Activated CD4-positive, alpha-beta T cell treated with anti-CD3 and anti-CD28 coated beads, Interleukin-2, Interleukin-6, amounts not matched to agents 100 ng/mL and 50 ng/mL, durations not matched to agents 16 hours and 8 hours (primary cell): Measurements from ENCODE around the gene L3MBTL4.

Experiments used
- DNase-seq: peaks from one replicate; pipeline ENCODE4 v3.0.0-alpha.2; 2020

The L3MBTL4 gene

DNA sequence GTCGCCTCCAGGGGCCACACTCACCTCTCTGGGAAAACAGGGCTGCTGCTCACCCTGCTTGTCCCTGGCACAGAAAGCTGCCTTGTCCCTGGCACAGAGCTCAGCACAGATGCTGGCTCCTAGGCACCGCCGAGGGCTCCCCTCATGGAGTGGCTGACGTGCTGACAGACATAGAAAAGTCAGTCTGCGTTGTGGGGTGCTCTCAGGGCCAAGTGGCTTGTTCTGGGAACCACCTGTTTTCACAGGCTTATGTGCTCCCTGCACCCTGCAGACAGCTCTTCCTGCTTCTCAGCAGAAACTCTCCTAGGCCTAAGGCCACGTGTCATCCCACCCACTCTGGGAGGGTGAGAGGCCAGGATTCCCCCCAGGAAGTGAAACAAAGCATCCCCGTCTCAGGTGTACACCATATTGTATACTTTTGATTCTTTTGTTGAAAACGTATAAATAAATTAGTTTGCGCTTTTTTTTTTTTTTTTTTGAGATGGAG is 434.7 kb downstream of the L3MBTL4 start:
- no peak for DNase-seq

DNA sequence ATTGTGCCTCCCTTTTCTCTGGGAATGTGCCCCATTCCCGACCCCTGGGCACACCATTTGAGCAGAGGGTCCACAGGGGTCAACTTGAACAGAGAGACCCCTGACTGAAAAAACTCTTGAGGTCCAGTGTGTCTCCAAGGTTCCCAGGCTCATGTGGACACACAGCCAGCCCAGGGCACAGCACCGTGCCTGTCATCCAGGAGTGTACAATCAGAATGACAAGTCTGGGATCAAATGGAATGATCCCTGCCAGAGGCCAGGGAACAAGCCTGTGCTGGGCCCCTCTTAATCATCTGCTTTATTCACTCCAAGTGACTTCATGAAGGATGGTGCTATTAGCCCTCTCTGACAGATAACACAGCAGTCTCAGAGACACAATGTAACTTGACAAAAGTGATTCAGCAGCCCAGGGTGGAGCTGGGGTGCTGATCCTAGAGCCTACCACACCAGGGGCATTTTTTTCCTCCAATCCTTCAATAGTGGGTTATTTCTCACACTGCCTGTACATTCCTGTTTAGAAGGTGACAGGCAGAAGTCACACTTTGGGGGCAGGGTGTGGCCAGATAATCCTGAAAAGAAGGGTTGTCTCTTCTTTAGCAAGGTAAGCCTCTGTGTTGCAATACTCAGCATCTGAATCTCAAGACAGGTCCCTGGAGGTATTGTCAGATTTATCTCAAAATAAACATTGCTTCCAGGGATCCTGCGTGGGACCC is 435.4 kb downstream of the L3MBTL4 start:
- no peak for DNase-seq

DNA sequence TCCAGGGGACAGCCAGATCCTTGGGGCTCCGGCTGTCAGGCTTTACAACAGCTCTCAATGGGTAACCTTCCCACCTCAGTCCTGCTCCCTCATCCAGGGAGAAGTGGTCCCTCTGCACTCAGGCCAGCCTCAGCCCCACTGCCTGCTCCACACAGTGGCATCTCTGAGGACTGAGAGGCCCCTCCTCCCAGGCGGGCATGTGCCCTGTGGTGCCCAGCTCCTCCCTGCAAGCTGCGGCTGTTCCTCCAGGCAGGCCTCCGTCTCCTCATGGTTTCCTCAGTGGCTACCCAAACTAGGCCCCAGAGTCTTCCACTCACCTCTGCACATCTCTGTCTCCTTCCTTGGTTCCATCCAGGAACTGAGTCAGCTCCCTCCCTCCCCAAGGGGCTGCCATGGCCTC is 437.7 kb downstream of the L3MBTL4 start:
- no peak for DNase-seq

DNA sequence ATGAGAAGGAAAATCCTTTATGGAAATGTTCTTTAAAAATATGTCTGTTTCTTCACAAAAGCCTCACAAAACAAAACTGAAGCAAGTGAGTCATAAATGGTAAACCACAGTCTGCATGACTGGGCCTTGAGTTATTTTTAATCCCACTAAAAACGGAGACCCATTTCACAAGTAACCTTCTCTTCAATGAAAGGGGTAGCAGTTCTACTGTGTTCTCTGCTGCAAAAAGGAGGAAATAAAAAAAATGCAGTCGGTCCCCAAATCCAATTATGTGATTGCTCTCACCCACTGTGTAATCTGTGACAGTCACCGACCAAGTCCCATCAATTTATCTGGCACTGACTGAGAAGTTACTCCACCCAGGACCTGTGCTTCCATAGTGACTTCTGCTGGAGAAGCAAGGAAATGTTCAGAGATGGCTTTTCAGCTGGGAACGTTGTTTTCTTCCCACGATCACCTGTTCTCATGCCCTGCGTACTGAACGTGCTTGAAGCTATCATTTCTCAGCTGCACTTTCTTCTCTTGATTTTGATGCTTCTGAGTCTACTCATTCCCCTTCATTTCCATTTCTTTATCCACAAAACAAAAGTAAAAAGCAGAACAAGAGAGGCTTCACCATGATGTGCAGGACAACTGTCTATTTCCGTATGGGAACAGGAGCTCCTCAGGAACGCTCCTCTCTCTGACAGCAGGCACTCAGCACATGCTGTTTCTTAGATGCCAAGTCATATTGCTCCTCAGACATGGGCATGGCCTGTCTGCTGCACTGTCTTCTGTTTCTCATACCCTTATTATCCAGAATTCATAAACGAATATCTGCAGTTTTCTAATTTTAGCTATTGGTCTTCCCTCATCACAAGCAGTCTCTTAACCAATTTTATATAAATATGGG is 439.4 kb downstream of the L3MBTL4 start:
- DNase-seq, result peak; percentile 30

DNA sequence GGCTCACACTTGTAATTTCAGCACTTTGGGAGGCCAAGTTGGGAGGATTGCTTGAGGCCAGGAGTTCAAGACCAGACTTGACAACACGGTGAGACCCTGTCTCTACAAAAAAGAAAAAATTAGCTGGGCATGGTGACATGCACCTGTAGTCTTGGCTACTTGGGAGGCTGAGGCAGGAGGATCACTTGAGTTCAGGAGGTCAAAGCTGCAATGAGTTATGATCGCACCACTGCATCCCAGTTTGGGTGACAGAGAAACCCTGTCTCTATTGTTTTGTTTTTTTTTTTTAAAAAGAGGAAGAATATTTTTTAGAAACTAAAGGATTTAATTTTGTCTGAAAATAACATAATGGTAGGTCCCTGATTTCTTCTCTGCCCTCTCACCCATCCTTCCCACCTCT is 440.0 kb downstream of the L3MBTL4 start:
- no peak for DNase-seq

DNA sequence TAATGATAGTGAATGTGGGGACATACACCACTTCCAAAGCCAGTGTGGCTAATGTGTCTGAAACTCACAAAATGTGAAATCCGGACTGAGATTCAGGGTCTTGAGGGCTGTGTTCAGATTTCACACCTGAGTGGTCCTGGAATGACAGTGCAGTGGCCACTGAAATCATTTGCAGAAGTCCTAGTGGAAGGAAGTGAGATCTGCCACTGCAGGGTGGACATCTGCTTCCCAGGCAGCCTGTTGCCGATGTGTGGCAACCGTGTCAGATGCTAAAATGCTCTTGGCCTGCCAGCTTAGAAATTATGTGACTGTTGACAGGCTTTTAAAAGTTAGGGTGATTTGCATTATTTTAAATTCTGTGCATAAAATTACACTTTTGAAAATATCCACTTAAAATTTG is 441.6 kb downstream of the L3MBTL4 start:
- DNase-seq, result no peak

DNA sequence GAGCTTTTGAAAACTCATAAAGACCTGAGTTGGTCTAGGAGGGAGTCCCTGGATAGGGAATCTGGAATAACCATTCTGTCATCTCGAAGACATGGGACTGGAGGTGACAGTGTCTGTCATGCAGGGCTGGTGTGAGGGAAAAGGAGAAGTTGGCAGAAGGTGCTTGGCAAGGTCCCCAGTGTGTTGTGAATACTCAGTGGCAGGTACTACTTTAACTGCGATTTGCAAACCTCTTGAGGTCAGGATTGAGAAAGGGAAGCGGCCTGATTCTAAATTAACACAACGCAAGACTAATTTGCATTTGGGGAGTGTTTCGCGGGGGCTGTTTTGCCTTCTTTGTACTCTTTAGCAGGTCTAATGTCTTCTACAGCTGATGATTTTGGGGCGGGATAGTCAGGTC is 442.4 kb downstream of the L3MBTL4 start:
- no peak for DNase-seq

DNA sequence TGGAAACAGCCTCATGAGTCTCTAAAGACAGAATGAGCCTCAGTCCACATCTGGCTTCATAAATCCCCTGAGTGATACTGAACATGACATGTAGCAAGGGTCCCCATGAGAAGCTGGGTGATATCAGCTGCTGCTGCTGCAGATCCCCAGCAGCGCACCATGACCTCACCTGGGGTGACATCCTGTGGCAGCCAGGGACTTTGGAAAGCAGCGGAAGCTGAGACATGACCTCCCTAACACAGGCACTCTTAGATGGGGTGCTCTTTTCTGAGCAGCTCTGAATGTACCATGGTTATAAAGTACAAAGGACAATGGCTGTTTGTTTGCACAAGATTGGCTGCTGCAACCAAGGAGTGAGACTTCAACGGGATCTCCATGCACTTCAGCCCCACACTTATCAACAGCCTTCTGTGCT is 444.7 kb downstream of the L3MBTL4 start:
- DNase-seq, result peak; percentile 8

DNA sequence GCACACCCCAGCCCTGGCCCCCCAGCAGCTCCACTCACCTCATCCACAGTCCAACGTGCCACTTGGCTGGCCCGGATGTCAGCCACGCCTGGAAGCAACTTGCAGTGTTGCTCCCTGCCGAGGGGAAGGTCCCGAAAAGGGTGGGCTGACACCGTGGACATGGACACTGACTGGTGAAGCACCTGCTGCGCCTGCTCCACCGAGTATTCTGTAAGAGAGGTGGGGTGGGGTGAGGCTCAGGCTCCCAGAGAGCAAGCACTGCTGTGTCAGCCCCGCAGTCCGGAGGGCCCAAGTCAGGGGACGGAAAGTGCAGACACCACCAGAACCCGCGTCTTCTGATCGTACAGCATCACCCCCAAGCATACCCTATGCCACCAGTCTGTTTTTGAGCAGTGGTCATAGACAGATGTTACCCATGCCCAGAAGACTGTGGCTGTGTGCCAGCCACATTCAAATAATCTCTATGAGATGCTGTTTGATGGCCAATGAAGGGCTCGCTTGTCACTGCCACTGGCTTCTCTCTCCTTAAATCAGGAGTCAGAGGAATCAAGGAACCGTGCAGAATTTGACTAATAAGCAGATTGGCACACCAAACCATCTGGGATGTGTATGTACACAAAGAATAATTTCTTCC is 445.2 kb downstream of the L3MBTL4 start:
- DNase-seq, result no peak

DNA sequence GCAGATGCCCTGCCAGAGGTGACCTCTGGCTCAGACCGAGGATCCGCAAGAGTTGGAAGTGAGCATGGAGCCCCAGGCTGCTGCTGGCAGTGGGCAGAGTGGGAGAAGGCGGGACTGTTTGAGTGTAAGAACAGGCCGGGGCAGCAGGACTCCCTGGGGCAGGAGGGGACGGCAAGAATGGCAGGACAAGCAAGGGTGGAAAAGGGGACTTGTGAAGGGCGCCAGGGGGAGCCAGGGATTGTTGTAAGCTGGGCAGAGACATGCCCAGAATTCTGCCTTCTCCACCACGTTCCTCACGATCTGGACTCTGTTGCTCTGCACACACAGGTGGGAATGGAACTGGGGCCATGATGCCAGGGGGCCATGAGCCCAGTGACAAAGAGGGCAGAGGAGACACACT is 447.0 kb downstream of the L3MBTL4 start:
- no peak for DNase-seq

DNA sequence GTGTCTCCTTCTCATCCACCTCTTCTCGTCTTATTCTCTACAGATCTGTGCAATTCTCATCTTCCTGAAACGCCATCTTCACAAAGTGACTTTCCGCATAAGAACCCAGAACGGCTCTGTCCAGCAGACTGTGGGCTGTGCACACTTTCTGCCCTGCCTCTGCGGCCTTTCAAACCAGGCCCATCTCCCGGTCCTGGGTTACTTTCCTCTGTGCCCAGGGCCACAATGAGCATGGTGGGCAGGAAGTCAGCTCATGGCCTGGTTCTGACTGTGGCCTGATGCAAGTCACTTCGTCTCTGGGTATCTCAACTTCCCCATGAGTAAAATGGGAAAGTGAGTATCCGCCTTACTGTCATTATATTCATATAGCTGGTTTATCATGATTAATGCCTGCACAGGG is 447.7 kb downstream of the L3MBTL4 start:
- DNase-seq, result no peak

DNA sequence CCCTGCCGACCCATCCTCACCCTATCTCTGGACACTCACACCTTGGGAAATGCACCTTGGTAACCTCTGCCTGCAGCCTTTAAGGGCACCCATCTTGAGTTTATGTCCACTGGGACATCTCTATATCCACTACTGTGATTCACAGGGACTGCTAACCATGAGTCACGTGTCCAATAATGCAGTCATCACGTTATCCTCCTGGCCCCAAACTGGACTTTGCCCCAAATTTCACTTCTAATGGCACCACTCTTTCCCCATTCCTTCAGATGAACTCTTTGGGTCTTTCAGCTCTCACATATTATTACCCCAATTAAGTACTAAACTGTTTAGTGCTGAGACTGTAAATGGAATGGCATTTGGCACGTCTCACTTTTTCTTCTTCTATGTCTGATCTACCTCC is 448.2 kb downstream of the L3MBTL4 start:
- DNase-seq, result no peak

DNA sequence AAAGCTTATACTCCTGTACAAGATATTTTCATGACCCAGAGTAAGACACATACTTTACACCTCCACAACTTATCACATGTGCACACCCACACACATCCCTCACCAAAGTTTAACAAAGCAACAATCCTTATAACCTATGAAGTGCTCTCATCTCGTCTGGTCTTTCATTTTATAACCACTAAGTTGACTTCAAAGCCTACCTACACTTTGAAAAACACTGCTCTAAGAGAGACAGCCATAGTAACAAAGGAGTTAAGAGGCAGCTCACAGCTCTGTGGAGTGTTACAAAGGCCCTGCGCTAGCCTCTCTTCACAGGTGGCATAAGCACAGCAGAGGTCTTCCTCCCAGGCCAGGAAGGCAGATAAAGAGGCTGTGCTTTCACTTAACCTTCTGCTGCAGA is 449.7 kb downstream of the L3MBTL4 start:
- no peak for DNase-seq

DNA sequence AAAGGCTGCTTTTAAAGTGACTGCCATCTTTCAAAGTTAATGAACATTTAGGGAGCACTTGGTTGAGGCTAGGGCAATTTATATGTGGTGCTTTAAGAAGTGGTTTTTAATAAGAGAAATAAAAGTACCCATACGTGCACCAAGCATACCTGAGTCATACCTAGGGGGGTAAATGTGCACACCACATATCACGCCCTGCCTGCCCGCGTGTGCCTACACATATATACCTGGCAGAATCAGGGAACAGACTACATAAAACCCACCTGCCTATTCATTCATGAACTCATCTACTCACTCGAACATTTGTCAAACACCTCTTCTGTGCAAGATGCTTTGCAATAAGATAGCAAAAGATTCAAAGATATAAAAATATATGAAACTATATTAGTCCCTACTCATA is 450.1 kb downstream of the L3MBTL4 start:
- no peak for DNase-seq

DNA sequence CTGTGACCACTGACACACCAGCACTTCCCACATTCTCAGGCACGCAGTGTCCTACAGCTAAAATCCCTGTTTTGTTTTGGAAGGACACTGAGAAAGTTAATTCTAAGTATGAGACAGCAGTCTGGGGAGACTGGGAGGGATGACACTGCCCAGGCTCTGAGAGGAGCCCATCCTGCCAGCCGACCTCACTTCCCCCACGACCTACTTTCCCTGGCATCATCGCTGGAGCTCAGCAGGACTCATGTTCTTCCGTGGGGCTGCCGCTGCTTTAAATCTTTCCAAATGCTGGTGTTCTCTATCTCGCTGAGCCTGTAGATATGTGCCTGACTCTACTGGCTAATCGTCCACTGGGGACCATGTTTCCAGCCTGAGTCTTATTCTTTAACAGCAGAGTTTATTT is 450.6 kb downstream of the L3MBTL4 start:
- no peak for DNase-seq

DNA sequence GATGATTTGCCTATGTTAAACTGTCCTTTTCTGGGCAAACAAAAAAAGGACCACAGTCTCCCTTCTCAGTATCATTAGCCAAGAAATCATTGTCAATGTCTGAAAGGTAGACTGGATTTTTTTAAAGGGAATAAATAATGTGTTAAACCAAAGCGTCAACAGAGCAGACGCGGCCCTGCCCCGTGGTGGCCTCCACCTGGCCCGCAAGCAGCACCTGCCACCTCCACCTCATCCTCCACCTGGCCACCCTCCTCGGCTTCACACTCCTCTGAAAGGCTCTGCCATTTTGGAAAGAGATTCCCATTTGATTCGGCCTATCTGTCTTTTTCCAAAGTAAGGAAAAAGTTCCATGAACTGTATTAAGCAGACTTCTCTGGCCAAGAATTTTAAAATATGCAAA is 451.4 kb downstream of the L3MBTL4 start:
- DNase-seq, result no peak

DNA sequence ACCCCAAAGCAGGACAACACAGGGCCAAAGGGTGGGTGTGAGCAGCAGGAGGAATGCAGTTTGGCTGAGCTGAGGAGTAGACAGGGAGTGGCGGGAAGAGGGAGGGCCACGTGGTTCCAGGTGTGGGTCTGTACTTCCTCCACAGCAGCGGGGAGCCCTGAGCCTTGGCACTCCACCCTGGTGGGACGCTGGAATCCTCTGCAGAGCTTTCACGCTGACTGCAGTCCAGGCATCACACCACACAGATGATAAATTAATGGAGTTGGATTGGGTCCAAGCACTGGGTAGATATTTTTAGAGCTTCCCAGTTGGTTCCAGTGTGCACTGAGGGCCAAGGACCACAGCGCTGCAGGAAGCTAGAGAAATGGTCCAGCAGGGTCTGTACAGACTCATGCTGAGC is 452.3 kb downstream of the L3MBTL4 start:
- DNase-seq, result no peak

DNA sequence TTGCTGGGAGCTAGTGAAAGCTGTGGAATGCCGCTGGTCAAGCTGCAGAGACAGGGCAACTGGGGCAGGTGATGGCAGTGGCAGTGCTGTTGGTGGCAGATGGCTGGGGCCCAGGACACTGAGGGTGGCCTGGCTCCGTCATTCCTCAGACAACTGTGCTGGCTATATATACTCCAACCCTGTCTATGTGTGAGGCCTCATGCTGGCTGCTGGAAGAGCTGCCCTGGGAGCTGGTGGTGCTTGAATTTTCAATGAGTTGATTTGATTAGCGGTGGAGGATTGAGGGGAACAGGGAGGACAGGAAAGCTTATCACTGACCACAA is 452.9 kb downstream of the L3MBTL4 start:
- DNase-seq, result no peak

DNA sequence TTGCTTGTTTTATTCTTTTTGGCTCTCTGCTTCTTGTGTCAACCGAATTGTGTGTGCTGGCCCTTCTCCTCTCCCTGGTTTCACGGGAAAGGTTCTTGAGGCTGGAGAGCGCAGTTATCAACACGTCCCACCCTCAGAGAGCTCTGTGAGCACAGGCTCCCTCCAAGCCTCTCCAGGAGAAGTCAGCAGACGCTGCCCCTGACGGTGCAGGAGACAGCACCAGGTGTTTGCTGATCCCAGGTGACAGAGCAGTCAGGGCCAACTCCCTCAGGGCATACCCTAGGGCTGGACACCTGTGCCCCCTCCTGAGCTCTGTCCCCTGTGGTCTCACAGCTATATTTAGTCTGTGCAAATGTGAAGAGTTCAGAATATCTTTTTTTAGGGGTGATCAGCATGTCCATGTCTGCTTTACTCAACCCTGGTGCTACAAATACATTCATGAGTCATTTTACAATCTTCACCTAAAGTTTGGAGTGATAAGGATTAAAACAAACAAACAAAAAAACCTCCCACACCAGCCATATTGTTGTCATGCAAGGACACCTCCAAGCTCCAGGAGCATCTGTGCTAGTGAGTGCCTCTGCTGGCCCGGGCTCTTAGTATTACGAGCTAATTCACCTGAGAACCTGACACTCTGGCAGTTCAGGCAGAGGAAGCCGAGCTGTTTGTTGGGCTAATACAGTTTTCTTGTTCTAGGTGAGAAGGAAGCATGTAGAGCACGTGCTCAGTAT is 453.4 kb downstream of the L3MBTL4 start:
- DNase-seq, result no peak

DNA sequence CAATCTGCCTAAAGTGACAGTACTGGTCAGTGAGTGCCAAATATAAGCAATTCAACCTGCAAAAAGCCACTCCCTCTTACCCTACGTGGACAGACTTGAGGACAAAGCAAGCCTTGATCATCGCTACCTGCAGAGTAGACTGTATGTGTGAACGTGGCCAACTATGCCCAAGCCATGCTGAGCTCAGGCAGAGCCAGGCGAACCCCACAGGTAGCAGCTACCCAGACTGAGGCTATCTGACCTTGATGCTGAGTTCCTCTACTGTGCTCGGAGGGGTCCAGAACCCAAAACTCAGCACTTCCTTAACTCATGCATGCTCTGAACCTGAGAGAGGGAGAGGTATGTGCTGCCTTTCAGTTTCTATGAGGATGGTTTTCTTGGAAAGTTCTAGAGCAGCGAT is 455.9 kb downstream of the L3MBTL4 start:
- DNase-seq, result no peak

DNA sequence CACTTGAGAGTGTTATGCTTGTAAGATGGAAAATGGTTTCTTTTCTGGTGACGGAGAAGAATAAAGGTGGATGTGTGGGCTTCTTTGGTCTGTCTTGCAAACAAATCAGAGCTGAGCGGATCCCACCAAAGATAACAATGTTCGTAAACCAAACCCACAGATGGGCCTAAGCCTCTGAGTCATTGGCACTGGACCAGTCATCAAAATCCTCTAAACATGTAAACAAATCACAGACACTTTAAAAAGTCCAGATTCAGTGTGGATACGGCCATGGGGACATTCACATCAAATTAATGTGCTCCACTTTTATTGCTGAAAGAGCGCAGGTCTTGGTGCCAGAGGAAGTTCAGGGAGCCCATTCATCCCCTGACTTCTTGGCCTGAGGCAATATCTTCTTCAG is 458.9 kb downstream of the L3MBTL4 start:
- DNase-seq, result no peak

DNA sequence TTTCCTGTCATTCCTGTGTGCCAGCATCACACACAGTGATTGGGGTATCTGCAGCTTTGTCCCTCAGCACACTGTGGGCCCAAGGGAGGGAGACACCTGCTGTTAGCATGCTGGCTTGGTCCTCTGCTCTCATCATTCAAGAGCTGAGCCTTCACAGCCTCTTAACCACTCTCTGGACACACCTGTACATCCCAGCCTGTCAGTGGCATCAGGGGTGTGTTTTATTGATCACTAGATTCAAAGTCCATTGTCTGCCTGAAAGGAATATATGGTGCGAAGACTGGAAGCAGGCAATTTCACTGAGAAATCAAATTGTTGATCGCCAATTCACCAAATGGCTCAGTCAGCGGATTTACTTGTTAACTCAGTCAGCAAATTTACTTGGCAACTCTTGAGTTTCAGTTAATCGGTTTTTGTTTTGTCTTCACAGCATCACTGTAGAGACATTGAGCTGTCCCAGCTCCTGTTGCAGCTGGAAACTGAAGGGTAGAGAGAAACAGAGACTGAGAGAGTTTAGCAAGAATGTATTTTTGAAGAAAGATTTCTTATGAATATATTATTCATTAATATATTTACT is 463.1 kb downstream of the L3MBTL4 start:
- no peak for DNase-seq

DNA sequence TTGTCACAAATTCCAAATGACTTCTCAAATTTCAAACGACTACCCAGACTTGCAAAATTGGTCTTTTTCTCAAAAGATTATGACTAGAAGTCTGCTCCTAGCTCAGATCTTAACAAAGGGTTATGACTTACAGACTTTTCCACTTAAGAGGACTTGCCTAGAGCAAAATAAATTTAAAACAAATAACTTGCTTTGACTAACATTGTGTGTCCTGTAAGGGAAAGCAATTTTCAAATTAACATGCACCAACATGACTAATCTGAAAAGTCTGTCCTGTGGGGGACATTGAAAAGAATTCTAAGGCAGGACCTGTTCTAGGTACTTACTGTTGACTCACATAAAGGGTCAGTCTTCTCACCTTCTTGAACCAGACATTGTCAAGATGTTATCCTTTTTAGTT is 465.9 kb downstream of the L3MBTL4 start:
- no peak for DNase-seq
